NOMO-1 treated with dmso at 0.1 percent for 144 hours (cell line): ENCODE measurements around the gene TECPR2.
"Not testable (repeated sequence)": the region's sequence is repeated elsewhere in the genome, so short reads cannot be mapped to it uniquely, and the experiment has no call there.

Source experiments
- DNase-seq: peaks from one replicate; lab custom pipeline; 2025; ENCODE audit not compliant: unreplicated experiment; lab: John Stamatoyannopoulos, UW

Gene TECPR2

GRCh38 chr14:102525219-102525928, 162.6 kb downstream of the TECPR2 start:
- DNase-seq: peak; percentile 60

- DNase-seq: no peak
Measured at GRCh38 chr14:102525929-102526497, 163.3 kb downstream of the TECPR2 start.

GRCh38 chr14:102528431-102529170, 165.9 kb downstream of the TECPR2 start:
- no peak for DNase-seq

- DNase-seq: no peak
Measured at GRCh38 chr14:102530828-102531478, 168.2 kb downstream of the TECPR2 start.

- no peak for DNase-seq
Measured at GRCh38 chr14:102532204-102532658, 169.5 kb downstream of the TECPR2 start.

- no peak for DNase-seq
Measured at GRCh38 chr14:102537981-102538601, 175.3 kb downstream of the TECPR2 start.

GRCh38 chr14:102538602-102539543, 176.1 kb downstream of the TECPR2 start:
- DNase-seq: no peak

GRCh38 chr14:102539544-102540314, 177.0 kb downstream of the TECPR2 start:
- no peak for DNase-seq

- no peak for DNase-seq
Measured at GRCh38 chr14:102540315-102541028, 177.7 kb downstream of the TECPR2 start.

GRCh38 chr14:102541029-102541491, 178.3 kb downstream of the TECPR2 start:
- DNase-seq: not testable (repeated sequence)

- DNase-seq: no peak
Measured at GRCh38 chr14:102541771-102542170, 179.0 kb downstream of the TECPR2 start.

GRCh38 chr14:102544046-102544746, 181.5 kb downstream of the TECPR2 start:
- no peak for DNase-seq

- no peak for DNase-seq
Measured at GRCh38 chr14:102544747-102545460, 182.2 kb downstream of the TECPR2 start.

GRCh38 chr14:102545461-102546265, 182.9 kb downstream of the TECPR2 start:
- DNase-seq: no peak

GRCh38 chr14:102548616-102549240, 186.0 kb downstream of the TECPR2 start:
- no peak for DNase-seq

- not testable (repeated sequence) for DNase-seq
Measured at GRCh38 chr14:102550927-102551401, 188.2 kb downstream of the TECPR2 start.
